K562 (cell line): Measurements from ENCODE around the gene EYA3. TPM values are rescaled to one million over a fixed set of nuclear protein-coding genes. Genes with fewer than 3 reads are reported as not detected.

Experiments
- AFF4 ChIP-seq: sonication (generic); formaldehyde crosslinking; IDR thresholded peaks from 2 replicates; pipeline ENCODE4 v1.8.0; 2023; ENCODE audit warnings: mild to moderate bottlenecking, missing genetic modification reagents
- CTBP1 ChIP-seq: fragments of 450-650 bp; IDR thresholded peaks from 2 replicates; pipeline ENCODE4 v1.6.1; 2016; ENCODE audit warnings: borderline replicate concordance
- GATA2 ChIP-seq: sonication (generic); formaldehyde crosslinking; IDR thresholded peaks from 2 replicates; pipeline ENCODE4 v1.4.0; 2020; ENCODE audit warnings: mild to moderate bottlenecking, missing genetic modification reagents
- HLTF ChIP-seq: fragments of 450-650 bp; IDR thresholded peaks from 2 replicates; pipeline ENCODE4 v1.6.1; 2016
- KHSRP ChIP-seq: fragments of 450-650 bp; IDR thresholded peaks from 2 replicates; pipeline ENCODE4 v1.6.1; 2017
- MED1 ChIP-seq: sonication (generic); formaldehyde crosslinking; IDR thresholded peaks from 2 replicates; pipeline ENCODE4 v1.8.1; 2023; ENCODE audit warnings: missing genetic modification reagents, borderline replicate concordance
- MEIS2 ChIP-seq: fragments of 450-650 bp; IDR thresholded peaks from 2 replicates; pipeline ENCODE4 v1.6.1; 2014; ENCODE audit warnings: mild to moderate bottlenecking; ENCODE audit not compliant: partially characterized antibody
- MYNN ChIP-seq, 2 experiments: sonication (generic); formaldehyde crosslinking in 1 of 2; IDR thresholded peaks; 2 replicates each; pipeline versions ENCODE4 v1.5.0 to v1.6.1; 2016 to 2020; ENCODE audit warnings: antibody characterized with exemption in 1 of 2, missing genetic modification reagents in 1 of 2
- PHTF2 ChIP-seq: fragments of 250-450 bp; sonication (Bioruptor Pico); IDR thresholded peaks from 2 replicates; pipeline ENCODE4 v1.5.0; 2021; ENCODE audit warnings: mild to moderate bottlenecking
- RBM17 ChIP-seq: fragments of 200-400 bp; formaldehyde crosslinking; IDR thresholded peaks from 2 replicates; pipeline ENCODE4 v1.6.1; 2017; ENCODE audit warnings: low read depth, mild to moderate bottlenecking, low read length, borderline replicate concordance
- RBM39 ChIP-seq: fragments of 200-400 bp; formaldehyde crosslinking; optimal IDR thresholded peaks from 2 replicates; pipeline ENCODE3; 2018; ENCODE audit warnings: low read depth, low read length
- RUNX1 ChIP-seq: sonication (generic); IDR thresholded peaks from 2 replicates; pipeline ENCODE4 v1.6.1; 2016; ENCODE audit warnings: antibody characterized with exemption, low read depth
- SAFB2 ChIP-seq: fragments of 200-400 bp; formaldehyde crosslinking; IDR thresholded peaks from 2 replicates; pipeline ENCODE4 v1.6.1; 2018; ENCODE audit warnings: borderline replicate concordance, low read length, low read depth, moderate library complexity; ENCODE audit not compliant: severe bottlenecking
- SMC3 ChIP-seq: conservative IDR thresholded peaks from 2 replicates; pipeline ENCODE4 v1.6.1; 2011; ENCODE audit warnings: low read depth, low read length, improper control_type of control experiment; ENCODE audit not compliant: insufficient read depth
- SNRNP70 ChIP-seq: fragments of 200-400 bp; formaldehyde crosslinking; optimal IDR thresholded peaks from 2 replicates; pipeline ENCODE3; 2017; ENCODE audit warnings: low read depth, low read length
- SRF ChIP-seq, 2 experiments: fragments of 250-450, 450-650 bp in 1 of 2; sonication (Bioruptor Pico) in 1 of 2; sonication (generic) in 1 of 2; formaldehyde crosslinking; IDR thresholded peaks; 2 replicates each; pipeline versions ENCODE4 v1.5.0 to v1.5.1; 2020 to 2022; ENCODE audit warnings: mild to moderate bottlenecking in 1 of 2, missing genetic modification reagents in 1 of 2
- TAF7 ChIP-seq: fragments of 450-650 bp; IDR thresholded peaks from 2 replicates; pipeline ENCODE4 v1.6.1; 2016; ENCODE audit warnings: missing genetic modification characterization, missing compliant biosample characterization
- TCF7L2 ChIP-seq: fragments of 150-350 bp; IDR thresholded peaks from 2 replicates; pipeline ENCODE4 v1.6.1; 2016; ENCODE audit warnings: low read depth, mild to moderate bottlenecking, low read length, moderate library complexity
- ZBTB17 ChIP-seq: fragments of 450-650 bp; formaldehyde crosslinking; IDR thresholded peaks from 2 replicates; pipeline ENCODE4 v1.4.0; 2020; ENCODE audit warnings: mild to moderate bottlenecking
- ZNF184 ChIP-seq: sonication (generic); formaldehyde crosslinking; IDR thresholded peaks from 2 replicates; pipeline ENCODE4 v1.5.0; 2020; ENCODE audit warnings: missing genetic modification reagents
- ZNF384 ChIP-seq: IDR thresholded peaks from 2 replicates; pipeline ENCODE4 v1.6.1; 2012; ENCODE audit warnings: low read depth, low read length, improper control_type of control experiment
- ZNF408 ChIP-seq: fragments of 250-450 bp; sonication (Bioruptor Pico); IDR thresholded peaks from 2 replicates; pipeline ENCODE4 v1.4.0; 2020; ENCODE audit warnings: low read depth, mild to moderate bottlenecking, moderate library complexity
- ZNF57 ChIP-seq: fragments of 450-650 bp; formaldehyde crosslinking; IDR thresholded peaks from 2 replicates; pipeline ENCODE4 v1.4.0; 2020; ENCODE audit warnings: mild to moderate bottlenecking, moderate library complexity
- polyA plus RNA-seq, 8 experiments: library from polyadenylated mRNA; depleted of rRNA in 4 of 8; stranded (reverse) in 5 of 8; unstranded in 3 of 8; fragments of >200 nt; fragmentation: Nextera tagmentation in 2 of 8; fragmentation: Illumina TruSeq in 1 of 8; extraction: Ambion mirVana in 2 of 8; extraction: Trizol in 1 of 8; gene quantifications; 2 replicates each; pipeline versions ENCODE4 v1.2.1 to v1.2.3, GENCODE V29; 2011 to 2014; ENCODE audit warnings: inconsistent platforms in 1 of 8, missing spikeins in 1 of 8
- total RNA-seq, 7 experiments: library from RNA; depleted of rRNA in 6 of 7; stranded (reverse); fragments of >200 nt in 6 of 7; fragmentation: Illumina TruSeq in 2 of 7; extraction: Trizol in 2 of 7; gene quantifications; 2 replicates each; pipeline versions ENCODE4 v1.2.1 to v1.2.3, GENCODE V29; 2011 to 2021; ENCODE audit warnings: low replicate concordance in 1 of 7
- TF ChIP-seq, protein P1 (sequence below): fragments of 250-450 bp; sonication (Bioruptor Pico); IDR thresholded peaks from 2 replicates; pipeline ENCODE4 v1.8.0; 2021; ENCODE audit warnings: borderline replicate concordance, mild to moderate bottlenecking, moderate library complexity; ENCODE audit not compliant: poor library complexity, severe bottlenecking

Gene EYA3
- total and polyA plus RNA-seq, 9 of the 15 experiments (the other 6 are each of a cell fraction or from before 2014, with no cell fraction given) = 21.7 to 64.0 (median 43.6) TPM

GRCh38 chr1:28088168-28088961 lies at the start of gene EYA3 (continued):
- TF ChIP-seq, protein P1, sequence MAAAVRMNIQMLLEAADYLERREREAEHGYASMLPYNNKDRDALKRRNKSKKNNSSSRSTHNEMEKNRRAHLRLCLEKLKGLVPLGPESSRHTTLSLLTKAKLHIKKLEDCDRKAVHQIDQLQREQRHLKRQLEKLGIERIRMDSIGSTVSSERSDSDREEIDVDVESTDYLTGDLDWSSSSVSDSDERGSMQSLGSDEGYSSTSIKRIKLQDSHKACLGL (CRISPR knock-in tag) = no peak
- TF ChIP-seq ZNF408 (CRISPR knock-in tag) = no peak
- TF ChIP-seq ZNF384 = no peak
- peak; percentile 40; the same call in 1 of the 2 replicates for TF ChIP-seq RUNX1
- TF ChIP-seq HLTF = peak; percentile 97
- TF ChIP-seq ZBTB17 (CRISPR knock-in tag) = peak; percentile 90
- TF ChIP-seq GATA2 (CRISPR knock-in tag) = no peak
- TF ChIP-seq TCF7L2 = no peak
- TF ChIP-seq SMC3 = no peak
- peak in 1 of 2 experiments; percentile 72; a peak in 2 of 4 replicates for TF ChIP-seq SRF (CRISPR knock-in tag; IDR thresholded peaks at IDR 0.05)
- no peak for TF ChIP-seq MYNN (IDR thresholded peaks at IDR 0.05)
- no peak for TF ChIP-seq MYNN (CRISPR knock-in tag; IDR thresholded peaks at IDR 0.05)
- TF ChIP-seq SAFB2 = no peak
- TF ChIP-seq TAF7 (tag) = peak; percentile 70; the same call in 1 of the 2 replicates
- no peak for TF ChIP-seq MED1 (CRISPR knock-in tag)
- TF ChIP-seq MEIS2 = peak; percentile 25
- no peak for TF ChIP-seq ZNF184
- no peak for TF ChIP-seq ZNF57
- TF ChIP-seq RBM39 = no peak
- peak; percentile 13; the same call in 1 of the 2 replicates for TF ChIP-seq AFF4 (CRISPR knock-in tag)
- peak; percentile 72; the same call in 1 of the 2 replicates for TF ChIP-seq CTBP1
- no peak for TF ChIP-seq PHTF2
- TF ChIP-seq RBM17 = no peak
- no peak for TF ChIP-seq SNRNP70
- 0 out of 2 replicates have a peak, but pooled peaks have one; percentile 20 for TF ChIP-seq KHSRP
